Islet of Langerhans (tissue), 1 donor: ENCODE results near the gene CHPF.

Experiments used
- FAIRE-seq: peaks from one replicate; lab custom pipeline; 2011; peaks lifted over from hg19 to GRCh38; lab: Jason Lieb, UNC

The CHPF gene

DNA sequence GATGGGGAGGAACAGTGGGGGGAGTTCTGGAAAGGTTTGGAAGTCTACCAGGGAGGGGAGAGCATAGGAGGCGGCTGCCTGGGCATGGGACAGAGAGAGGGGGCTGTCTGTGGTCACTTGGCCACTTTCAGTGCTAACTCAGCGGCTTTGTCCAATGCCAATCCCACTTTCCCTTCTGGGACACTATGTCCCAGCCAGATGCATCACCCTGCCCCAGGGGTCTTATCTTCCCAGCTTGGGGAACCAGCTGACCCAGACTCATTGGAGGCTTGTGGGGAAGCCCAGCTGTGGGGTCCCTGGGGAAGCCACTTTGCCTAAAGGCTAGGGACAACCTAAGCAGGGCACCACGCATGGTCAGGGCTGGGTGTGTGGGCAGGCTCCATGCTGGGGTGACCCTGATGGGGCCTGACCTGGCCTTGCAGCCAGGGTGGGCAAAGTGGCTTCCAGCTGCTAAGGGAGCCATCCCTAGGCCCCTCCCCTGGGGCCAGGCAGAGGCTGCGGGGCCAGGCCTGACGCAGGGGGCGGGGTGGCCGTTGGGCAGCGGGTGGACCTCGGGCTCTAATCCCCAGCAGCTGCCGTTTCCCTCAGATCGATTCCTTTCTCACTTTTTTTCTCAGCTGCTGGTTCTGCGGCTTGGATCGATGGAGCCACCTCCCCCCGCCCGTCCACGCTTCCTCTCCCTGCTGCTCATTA lies 30.9 kb downstream of the CHPF start:
- FAIRE-seq = no peak

DNA sequence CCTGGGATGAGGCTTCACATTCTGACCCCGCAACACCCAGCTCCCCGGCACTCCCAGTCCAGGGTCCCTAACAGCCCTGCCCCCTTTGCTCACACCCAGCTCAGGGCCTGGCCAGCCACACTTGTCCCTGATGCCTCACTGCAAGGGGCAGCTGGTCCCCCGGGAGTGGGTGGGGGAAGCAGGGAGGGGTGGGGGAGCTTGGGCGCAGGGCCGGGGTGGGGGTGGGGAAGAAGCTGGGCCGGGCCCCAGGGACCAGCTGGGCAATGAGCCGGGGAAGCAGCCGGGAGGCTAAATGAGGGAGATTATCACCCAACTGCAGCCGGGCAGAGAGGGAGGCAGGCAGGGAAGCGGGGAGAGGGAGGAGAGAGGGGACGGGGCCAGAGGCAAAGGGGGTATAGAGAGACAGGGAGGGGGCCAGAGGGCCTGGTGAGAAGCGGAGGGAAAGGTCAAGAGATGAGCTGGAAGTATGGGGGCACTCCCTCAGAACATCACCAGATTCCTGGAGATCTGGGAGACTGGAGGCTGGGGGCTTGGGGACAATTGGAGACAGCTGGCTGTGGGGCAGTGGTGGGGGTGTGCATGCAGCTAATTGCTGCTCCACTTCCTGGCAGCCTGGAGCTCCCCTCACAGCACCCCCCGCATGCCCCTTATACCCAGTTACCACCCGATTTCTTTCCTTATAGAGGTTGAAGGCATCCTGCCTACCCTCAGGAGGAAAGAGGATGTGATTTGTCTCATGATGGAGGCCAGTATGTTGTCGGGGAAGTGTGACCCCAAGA lies 31.9 kb downstream of the CHPF start:
- FAIRE-seq = no peak

DNA sequence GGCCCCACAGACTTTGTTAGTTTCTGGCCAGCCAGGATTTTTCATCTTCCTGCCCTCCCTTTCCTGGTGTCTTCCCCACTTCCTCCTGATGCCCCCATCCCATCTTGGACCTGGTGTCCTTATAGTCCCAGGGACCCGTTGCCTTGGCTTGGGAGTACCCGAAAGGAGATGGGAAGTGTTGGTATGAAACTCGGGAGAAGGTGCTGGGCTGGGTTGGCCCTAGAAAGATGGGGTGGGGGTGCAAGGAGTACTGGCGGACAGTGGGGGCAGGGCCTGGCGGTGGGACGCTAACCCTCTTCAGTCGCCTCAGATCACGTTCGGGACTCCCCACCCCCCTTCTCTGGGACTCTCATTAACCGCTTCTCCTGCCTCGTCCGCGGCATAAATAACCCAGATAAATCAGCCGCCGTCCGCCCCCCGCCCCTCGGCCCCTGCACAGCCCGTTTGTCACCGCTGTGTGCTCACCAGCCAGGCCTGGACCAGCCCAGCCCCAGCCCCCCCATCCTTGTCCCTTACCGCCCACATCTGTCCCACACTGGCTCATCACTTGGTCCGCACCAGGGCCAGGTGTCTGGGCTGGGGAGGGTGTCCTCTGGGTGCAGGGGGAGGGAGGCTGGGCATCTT lies 33.0 kb downstream of the CHPF start:
- FAIRE-seq = no peak

DNA sequence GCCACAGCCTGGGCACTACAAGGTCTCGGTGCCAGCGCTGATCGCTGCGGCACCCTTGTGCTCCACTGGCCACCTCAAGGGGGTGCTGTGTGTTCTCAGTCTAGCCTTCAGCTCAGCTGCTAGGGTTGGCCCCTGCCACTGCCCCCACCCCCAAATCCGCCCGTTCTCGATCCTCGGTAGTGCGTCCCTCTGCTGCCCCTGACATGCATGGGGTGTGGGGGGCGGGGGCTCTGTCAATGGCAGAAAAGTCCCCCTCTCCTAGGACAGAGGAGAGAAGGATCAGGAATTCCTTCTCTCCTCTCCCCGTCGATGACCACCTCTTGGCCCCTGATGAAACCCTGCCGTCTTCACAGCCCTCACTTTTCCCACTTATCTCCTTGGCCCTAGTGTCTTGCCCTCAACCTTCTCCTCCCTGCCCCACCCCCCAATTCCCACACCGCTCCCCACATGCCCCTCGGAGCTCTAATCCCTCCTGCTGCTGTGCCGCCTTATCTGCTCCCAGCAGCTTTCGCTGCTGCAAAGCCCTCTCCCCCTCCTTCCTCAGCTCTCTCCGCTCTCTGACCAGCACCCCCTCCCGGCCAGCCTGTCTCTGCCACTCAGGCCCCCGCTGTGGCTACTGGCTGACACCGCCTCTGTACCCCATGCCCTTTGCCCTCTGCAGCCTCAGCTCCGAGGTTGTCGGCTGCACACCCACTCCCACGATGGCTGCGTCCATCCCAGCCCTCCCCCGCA lies 33.7 kb downstream of the CHPF start:
- no peak for FAIRE-seq

DNA sequence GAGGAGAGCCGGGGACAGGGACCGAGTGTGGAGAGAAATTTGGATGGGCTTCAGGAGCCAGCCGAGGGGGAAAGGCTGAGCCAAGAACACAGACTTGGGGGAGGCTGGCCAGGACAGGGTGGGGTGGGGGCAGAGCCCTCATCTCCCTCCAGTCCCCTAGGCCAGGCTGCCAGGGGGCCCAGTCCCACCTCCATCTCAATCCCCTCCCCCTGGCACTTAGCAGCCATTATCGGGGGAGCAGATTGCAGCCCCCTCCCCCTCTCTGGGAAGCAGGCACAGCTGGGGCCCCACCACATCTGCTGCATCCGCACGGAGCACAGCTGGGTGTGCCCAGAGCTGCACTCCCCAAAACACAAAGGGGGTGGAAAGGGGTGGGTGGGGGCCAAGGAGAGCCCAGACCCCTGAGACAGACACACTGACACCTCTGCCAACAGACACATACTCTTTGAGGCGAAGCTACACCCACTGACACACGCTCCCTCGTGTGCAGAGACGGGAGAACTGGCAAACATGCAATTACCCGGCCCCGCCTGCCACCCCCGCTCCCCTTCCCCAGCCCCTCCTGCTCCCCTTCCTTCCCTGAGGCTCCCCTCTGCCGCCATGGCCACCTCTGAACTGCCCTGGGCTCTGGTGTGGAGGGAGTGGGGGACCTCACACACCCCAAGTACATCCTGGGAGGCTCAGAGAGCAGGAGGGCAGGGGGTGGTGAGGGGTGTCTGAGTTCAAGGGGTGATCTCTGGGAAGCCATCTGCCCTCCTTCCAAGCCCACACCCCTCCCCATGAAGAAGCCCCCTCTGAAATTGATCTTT lies 34.4 kb downstream of the CHPF start:
- FAIRE-seq = no peak

DNA sequence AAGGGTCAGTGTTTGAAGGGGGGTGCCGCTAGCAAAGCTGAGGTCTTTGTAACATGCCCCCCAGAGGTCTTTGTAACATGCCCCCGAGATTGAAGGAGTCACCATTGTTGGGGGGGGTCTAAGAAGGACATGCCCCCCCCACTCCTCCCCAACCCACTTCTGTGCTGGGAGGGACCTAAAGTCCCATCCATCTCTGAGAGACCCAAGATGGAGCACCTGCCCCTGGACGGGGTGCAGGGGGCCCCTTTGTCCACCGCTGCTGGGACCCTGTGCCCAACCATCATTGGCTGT lies 35.2 kb downstream of the CHPF start:
- FAIRE-seq = no peak

DNA sequence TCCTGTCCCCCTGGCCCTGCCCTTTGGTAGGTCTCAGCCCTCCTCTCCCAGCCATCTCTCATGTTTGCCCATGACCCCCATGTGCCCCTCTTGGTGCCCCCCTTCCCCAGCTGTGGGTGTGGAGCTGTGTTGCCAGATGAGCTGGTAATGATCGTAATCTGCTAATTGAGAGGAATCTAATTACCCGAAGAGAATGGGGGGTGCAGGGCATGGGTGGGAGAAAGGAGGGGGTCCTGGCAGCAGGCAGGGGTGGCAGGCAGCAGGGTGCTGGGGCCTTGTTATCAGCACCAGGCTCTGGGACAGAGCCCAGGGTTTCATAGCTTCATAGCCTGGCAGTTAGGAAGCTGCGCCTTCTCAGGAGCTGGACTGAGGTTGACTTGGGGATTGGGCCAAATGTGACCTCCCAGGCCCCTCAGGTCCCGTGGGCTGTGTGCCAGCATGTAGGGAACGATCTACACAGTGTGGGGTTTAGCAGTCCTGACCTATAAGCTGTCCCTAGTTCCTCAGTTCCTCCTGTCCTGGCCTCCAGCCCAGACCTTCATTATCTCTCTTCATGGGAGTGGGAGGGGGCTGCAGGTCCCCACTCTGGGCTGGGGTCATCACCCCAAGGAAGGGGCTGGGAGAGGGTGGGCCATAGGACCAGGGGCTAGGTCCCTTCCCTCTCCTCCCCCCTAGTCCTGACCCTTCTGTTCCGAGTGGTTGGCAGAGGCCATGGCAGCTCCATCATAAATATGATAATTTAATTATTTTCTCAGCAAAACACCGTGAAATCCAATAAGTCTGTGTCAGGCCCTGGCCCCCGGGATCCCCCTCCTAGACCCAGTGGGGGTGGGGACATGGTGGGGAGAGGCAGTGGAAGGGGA lies 35.8 kb downstream of the CHPF start:
- FAIRE-seq = no peak

DNA sequence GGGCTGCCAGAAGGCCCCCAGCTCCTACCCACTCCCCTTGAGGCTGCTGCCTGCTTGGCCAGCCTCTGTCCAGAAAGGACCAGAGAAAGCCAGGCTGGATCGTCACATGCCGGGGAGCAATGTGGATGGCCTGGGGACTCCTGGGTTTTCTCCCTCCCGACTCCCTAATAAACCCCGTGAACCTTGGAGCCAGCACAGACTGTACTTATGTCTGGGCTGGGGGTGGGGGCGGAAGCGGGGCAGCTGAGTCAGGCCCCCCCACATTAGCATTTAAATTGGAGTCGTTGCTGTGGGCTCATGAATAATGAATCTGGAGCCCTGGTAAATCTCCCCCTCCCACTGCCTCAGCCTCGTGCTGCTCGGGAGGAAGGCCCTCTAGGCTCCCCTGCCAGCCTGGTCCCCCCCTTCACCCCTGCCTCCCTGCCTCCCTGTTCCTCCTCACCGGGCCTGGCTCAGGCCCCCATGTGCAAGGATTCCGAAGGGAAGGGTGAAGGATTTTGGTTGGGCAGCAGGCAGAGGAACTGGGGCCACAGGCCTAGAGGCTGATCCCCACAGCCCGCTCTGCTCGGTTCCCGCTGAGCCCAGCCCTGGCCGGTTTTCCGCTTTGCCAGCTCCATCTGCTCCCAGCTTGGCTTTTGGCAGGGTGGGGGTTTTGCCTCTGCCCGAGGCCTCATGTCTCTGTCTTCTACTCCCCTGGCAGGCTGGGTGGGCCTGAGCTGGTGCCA lies 36.6 kb downstream of the CHPF start:
- FAIRE-seq = no peak

DNA sequence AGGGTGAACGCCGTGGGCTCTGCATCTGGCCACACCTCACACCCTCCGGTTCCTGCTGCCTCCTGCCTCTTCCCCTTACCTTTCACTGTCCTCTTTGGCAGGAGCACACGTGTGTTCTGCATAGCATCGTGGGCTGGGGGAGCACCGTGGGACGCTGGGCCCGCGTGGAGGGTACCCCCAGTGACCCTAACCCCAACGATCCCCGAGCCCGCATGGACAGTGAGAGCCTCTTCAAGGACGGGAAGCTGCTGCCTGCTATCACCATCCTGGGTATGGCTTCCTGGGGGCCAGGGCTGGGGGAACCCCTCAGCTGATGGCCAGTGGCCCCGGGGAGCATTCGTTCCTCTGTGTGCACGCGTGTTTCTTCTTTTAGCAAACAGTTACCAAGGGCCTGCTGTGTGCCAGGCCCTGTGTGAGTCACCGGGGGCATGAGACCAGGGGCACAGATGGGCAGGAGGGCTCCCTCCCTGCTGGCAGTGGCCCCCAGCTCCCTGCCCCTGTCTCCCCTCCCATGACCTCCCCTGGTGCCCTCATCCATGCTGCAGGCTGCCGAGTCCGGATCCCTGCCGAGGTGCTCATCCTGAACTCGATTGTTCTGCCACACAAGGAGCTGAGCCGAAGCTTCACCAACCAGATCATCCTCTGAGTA lies 37.3 kb downstream of the CHPF start:
- FAIRE-seq = no peak

DNA sequence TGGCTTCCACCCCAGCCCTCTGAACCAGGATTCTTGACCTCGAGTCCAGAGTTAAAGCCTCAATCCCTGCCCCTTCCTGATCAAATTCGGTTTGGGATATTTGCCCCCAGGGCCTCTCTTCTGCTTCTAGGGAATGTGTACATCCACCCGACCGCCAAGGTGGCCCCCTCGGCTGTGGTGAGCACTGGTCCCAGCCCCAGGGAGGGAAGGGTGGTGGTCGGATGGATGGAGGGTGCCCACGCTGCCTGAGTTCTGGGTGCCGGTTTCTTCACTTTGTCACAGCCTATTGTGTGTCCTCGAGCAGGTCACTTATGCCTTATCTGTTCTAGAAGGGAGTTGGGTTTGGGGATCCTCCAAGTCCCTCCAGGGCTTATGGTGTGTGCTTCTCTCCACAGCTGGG lies 38.0 kb downstream of the CHPF start:
- no peak for FAIRE-seq

DNA sequence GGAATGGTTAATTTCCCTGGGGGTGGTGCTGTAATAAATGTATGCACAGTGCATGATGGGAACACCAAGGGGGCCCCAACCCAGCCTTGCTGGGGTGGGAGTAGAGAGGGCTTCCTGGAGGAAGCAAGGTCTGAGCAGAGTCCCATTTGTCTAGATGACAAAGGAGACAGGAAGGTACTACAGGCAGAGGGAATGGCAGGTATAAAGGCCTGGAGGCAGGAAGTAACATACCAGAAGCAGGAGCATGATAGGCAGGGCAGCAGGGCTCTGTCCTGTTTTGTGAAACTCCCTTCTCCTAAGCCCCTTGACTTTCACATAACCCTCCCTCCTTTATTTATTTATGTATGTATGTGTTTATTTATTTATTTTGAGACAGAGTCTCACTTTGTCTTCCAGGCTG lies 41.0 kb downstream of the CHPF start:
- no peak for FAIRE-seq

DNA sequence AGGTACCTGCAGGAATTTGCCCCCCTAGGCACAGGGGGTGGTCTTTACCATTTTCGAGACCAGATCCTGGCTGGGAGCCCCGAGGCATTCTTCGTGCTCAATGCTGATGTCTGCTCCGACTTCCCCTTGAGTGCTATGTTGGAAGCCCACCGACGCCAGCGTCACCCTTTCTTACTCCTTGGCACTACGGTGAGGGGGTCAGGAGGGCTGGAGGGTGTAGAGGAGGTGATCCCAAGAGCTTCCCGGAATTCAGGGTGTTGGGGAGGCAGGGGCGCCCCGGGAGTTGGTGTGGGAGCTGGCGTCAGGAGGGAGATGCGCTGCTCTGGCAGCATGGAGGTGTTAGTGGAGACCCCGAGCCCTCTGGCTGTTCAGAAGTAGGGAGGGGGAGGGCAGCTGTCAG lies 41.8 kb downstream of the CHPF start:
- FAIRE-seq = no peak

DNA sequence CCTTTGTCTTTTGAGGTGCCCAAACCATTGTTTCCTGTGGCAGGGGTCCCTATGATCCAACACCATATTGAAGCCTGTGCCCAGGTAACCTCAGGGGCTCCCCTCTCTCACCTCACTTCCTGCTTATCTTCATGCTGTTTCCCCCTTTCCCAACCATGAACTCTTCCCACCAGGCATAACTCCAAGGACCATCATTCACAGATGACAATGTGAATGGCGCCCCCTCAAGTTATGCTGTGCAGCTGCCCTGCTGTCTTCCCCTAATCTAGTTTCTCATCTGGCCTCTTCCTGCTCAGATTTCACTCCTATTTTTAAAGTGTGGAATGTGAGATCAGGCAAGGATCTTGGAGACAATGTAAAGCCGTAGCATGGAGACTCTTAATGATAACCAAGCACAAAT lies 43.5 kb downstream of the CHPF start:
- no peak for FAIRE-seq

DNA sequence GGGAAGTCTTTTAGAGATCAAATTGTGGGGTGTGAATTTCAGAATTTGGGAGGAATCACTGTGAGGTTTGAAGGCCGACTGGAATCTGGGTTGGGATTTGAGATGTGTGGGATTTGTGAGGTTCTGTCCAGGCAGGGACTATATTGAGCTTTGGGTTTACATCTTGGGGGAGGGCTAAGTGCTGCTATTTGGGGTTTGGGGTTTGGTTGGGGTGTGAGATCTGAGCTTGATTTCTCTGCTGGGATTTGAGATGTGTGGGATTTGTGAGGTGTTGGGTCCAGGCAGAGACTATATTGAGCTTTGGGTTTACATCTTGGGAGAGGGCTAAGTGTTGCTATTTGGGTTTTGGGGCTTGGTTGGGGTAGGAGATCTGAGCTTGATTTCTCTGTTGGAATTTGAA lies 44.1 kb downstream of the CHPF start:
- FAIRE-seq = no peak

DNA sequence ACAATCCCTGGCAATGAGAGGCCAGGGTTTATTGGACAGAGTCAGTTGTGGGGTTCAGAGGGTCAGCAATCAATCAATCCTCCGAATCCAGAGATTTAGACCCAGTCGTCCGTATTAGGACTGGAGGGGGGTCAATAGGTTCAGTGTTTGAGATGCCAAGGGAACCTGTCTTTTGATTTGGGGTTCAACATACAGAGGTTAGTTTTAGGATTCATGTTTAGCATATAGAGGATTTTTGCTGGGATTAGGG lies 44.6 kb downstream of the CHPF start:
- no peak for FAIRE-seq

DNA sequence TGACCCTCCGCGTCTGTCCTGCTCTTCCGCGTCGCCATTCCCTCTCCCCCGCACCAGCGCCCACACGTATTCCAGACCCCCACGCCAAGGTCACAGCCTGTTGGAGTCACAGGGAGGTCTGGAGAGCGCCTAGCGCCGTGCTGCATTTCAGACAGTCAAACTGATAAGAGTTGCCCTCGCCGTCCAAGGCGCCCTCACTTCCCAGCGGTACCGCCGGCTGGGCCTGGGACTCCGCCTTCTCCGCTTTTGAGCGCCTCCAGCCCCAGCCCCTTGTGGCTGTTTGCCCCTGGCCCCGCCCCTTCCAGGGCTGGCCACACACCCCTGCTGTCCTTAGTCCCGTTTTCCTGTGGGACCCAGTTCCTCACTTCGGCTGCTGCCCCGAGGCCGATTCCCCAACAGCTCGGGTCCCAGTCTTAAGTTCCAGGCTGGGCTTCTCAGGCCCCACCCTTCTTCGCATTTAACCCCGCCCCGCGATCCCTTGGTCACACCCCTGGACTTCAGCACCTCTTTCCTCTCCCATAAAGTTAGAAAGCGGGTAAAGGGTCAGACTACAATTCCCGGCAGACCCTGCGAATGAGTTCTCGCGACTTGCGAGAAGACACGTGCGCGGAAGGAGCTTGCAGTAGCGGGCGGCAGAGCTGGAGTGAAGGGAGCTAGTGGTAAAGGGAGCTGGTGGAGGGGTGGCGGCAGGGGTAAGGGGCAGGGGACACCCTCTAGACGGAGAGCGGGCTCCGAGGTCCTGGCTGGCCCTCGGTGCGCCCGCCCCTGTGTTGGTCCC lies 45.1 kb downstream of the CHPF start, which contains the start of gene GMPPA:
GMPPA (plus strand) TSS at position 612 of the 778 bp plus-strand sequence. CDS start 1,085 bp downstream, outside the sequence.
- FAIRE-seq = peak; percentile 89

DNA sequence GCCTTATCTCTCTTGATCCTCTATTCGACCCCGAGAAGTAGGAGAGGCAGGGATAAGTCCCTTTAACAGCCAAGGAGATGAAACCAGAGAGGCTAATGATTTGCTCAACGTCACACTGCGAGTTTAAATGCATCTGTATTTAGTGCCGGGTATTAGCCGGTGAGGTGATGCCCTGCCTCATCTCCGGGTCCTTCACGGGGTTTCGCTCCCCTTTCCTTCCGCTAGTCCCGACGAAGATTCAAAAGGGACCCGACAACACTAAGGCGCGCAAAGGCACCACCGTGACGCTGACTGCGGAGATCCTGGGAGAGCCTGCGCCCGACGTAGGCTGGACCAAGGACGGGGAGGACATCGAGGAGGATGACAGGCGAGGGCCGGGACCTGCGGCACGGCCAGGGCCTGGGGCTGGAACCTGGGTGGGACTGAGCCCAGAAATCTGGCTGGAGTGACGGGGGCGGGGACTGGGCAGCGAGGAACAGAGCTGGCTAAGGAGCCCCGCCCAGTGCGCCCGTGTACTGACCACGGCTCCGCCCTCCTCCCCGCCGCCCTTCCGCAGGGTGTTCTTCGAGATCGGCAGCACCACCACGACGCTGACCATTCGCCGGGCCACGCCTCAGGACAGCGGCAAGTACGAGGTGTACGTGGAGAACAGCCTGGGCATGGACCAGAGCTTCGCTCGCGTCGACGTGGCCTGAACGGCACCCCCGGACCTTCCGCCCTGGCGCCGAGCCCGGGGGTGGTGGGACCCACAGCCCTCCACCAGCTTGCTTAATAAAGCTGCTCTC lies 45.9 kb downstream of the CHPF start:
- FAIRE-seq = no peak

DNA sequence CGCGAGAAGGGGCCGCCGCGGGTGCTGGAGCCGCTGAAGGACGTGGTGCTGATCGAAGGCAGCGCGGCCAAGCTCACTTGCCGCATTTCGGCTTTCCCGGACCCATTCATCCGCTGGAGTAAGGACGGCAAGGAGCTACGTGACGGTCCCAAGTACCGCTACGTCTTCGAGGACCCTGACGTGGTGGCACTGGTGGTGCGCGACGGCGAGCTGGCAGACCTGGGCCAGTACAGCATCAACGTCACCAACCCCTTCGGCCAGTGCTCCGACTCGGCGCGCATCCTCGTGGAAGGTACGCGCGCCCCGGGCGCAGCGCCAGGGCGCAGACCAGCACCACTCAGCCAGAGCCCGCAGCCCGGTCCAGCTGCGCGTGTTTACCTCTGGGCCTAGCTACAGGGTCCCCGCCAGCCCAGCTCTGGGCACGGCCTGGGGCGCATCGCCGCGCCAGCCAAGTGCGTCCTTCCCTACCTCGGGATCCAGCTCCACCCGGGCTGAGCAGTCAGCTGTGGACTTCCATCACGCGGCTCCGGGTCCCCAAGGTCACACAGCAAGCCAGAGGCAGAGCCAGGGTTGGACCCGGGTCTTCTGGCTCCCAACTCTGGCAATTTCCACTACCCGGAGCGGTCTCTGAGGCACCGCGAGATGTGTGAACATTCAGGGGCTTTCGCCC lies 46.6 kb downstream of the CHPF start:
- FAIRE-seq = no peak
